ENCODE measurements around the gene EVI5L.

EVI5L gene

DNA sequence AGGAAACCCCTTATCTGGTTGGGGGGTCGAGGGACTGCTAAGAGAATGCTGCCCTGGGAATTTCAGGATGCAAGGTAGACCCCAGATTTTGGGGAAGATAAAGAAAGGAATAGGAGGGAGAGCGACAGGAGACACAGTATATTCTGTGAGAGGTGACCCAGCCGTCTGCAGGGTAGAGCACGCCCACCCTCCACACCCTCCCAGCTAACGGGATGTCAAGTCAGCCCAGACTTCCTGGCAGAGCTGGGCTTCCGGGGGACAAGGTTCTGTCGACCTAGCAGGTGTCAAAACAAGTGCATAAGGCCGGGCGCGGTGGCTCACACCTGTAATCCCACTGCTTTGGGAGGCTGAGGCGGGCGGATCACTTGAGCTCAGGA lies 44.9 kb downstream of the EVI5L start:
- TF ChIP-seq, protein P1, sequence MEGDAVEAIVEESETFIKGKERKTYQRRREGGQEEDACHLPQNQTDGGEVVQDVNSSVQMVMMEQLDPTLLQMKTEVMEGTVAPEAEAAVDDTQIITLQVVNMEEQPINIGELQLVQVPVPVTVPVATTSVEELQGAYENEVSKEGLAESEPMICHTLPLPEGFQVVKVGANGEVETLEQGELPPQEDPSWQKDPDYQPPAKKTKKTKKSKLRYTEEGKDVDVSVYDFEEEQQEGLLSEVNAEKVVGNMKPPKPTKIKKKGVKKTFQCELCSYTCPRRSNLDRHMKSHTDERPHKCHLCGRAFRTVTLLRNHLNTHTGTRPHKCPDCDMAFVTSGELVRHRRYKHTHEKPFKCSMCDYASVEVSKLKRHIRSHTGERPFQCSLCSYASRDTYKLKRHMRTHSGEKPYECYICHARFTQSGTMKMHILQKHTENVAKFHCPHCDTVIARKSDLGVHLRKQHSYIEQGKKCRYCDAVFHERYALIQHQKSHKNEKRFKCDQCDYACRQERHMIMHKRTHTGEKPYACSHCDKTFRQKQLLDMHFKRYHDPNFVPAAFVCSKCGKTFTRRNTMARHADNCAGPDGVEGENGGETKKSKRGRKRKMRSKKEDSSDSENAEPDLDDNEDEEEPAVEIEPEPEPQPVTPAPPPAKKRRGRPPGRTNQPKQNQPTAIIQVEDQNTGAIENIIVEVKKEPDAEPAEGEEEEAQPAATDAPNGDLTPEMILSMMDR (conservative IDR thresholded peaks at IDR 0.05; ENCODE audit: low read length): no peak
- TF ChIP-seq EZH2phosphoT487 (IDR thresholded peaks at IDR 0.05; ENCODE audit: borderline replicate concordance): no peak
- Histone ChIP-seq H3F3A (ENCODE audit: low read depth) (peaks cover 4% of the 10 kb centered on the region; the same call in 1 of the 2 replicates), H2AFZ (ENCODE audit: low read length) (peak overlapping the region; percentile 95), H3K9me3 (ENCODE audit: insufficient read depth, low read depth, low read length) (no peaks in the 10 kb centered on the region), H3K27me3 (ENCODE audit: insufficient read depth, low read length, poor library complexity, severe bottlenecking) (no peaks in the 10 kb centered on the region), H3K4me1 (ENCODE audit: insufficient read depth, low read length, poor library complexity, severe bottlenecking) (peaks cover 16% of the 10 kb centered on the region), H3K9me2 (replicated peaks; ENCODE audit: low read depth, low read length) (no peaks in the 10 kb centered on the region), H3K79me2 (ENCODE audit: insufficient read depth, low read length) (no peaks in the 10 kb centered on the region), H3K4me2 (ENCODE audit: low read depth, low read length, poor library complexity, severe bottlenecking) (peak overlapping the region; percentile 67), H3K4me3 (ENCODE audit: low read length, poor library complexity, severe bottlenecking) (peak overlapping the region; percentile 78), H3K9ac (ENCODE audit: low read depth, low read length, poor library complexity, severe bottlenecking) (peak overlapping the region; percentile 79), H3K36me3 (ENCODE audit: insufficient read depth, low read length) (no peaks in the 10 kb centered on the region), H4K20me1 (ENCODE audit: insufficient read depth, low read length, poor library complexity, severe bottlenecking) (no peaks in the 10 kb centered on the region)

DNA sequence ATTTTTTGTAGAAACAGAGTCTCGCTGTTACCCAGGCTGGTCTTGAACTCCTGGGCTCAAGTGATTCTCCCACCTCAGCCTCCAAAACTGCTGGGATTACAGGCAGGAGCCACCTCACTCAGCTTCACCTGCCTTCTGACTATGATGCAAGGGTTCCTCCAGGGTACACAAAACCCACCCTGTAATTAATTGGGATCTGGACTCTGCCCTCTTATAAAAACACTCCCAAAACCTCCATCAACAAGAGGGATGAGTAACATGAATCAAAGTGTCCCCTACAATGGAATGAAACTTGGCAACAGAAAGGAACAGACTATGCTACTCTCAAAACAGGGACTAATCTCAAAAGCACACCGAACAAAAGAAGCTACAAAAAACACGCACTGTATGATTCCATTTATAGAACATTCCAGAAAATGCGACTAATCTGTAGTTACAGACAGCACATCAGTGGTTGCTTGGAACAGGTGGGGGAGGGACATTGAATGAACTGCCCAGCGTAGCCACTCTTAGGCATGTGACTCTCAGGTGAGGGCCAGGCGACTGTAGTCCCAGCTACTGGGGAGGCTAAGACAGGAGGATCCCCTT lies 47.3 kb downstream of the EVI5L start:
- no peak overlapping the region for H3K4me3 ChIP-seq (ENCODE audit: low read length, poor library complexity, severe bottlenecking)
- no peaks in the 10 kb centered on the region for H3K79me2 ChIP-seq (ENCODE audit: insufficient read depth, low read length)
- H2AFZ ChIP-seq (ENCODE audit: low read length): no peak overlapping the region
- no peak for TF ChIP-seq EZH2phosphoT487 (IDR thresholded peaks at IDR 0.05; ENCODE audit: borderline replicate concordance)
- TF ChIP-seq, protein P1 (conservative IDR thresholded peaks at IDR 0.05; ENCODE audit: low read length): no peak
- no peaks in the 10 kb centered on the region for H4K20me1 ChIP-seq (ENCODE audit: insufficient read depth, low read length, poor library complexity, severe bottlenecking)
- no peak overlapping the region for H3K4me2 ChIP-seq (ENCODE audit: low read depth, low read length, poor library complexity, severe bottlenecking)
- H3K9ac ChIP-seq (ENCODE audit: low read depth, low read length, poor library complexity, severe bottlenecking): no peak overlapping the region
- peaks cover 5% of the 10 kb centered on the region for H3K4me1 ChIP-seq (ENCODE audit: insufficient read depth, low read length, poor library complexity, severe bottlenecking)
- no peaks in the 10 kb centered on the region for H3K36me3 ChIP-seq (ENCODE audit: insufficient read depth, low read length)
- H3K9me2 ChIP-seq (replicated peaks; ENCODE audit: low read depth, low read length): no peaks in the 10 kb centered on the region
- H3F3A ChIP-seq (ENCODE audit: low read depth): no peaks in the 10 kb centered on the region
- no peaks in the 10 kb centered on the region for H3K27me3 ChIP-seq (ENCODE audit: insufficient read depth, low read length, poor library complexity, severe bottlenecking)
- no peaks in the 10 kb centered on the region for H3K9me3 ChIP-seq (ENCODE audit: insufficient read depth, low read depth, low read length)

DNA sequence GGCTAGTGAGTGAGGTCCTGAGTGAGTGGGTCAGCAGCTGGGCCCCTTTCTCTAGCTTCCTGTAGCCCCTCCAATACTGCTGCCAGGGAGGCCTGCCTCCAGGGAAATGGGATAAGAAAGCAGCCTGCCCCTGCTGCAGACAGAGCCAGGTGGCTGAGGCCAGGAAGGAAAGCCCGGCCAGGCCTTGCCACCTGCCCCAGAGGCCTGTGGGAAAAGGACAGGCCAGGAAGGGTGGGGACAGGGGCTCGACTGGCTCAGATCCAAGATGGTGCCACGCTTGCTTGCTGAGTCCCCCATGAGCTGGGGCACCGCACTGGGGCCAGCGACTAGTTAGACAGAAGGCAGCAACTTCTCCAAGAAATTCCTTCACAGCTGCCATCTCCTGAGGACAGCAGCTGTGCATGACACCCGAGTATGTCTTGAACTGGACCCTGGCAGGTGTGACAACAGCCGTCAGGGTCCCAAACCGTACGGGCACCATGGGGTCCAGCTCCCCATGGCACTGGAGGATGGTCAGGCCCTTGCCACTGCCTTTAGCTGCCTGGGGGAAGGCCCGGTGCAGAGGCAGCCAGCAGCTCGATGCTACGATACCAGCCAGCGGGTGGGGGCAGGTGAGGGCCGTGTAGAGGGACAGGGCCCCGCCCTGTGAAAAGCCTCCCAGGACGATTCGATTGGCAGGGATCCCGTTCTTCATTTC lies 49.2 kb downstream of the EVI5L start:
- no peaks in the 10 kb centered on the region for H3K79me2 ChIP-seq (ENCODE audit: insufficient read depth, low read length)
- H3K9me2 ChIP-seq (replicated peaks; ENCODE audit: low read depth, low read length): no peaks in the 10 kb centered on the region
- H4K20me1 ChIP-seq (ENCODE audit: insufficient read depth, low read length, poor library complexity, severe bottlenecking): no peaks in the 10 kb centered on the region
- no peak overlapping the region for H3K4me2 ChIP-seq (ENCODE audit: low read depth, low read length, poor library complexity, severe bottlenecking)
- no peak overlapping the region for H3K9ac ChIP-seq (ENCODE audit: low read depth, low read length, poor library complexity, severe bottlenecking)
- peaks cover 5% of the 10 kb centered on the region for H3K4me1 ChIP-seq (ENCODE audit: insufficient read depth, low read length, poor library complexity, severe bottlenecking)
- no peaks in the 10 kb centered on the region for H3F3A ChIP-seq (ENCODE audit: low read depth)
- H3K9me3 ChIP-seq (ENCODE audit: insufficient read depth, low read depth, low read length): no peaks in the 10 kb centered on the region
- TF ChIP-seq EZH2phosphoT487 (IDR thresholded peaks at IDR 0.05; ENCODE audit: borderline replicate concordance): no peak
- TF ChIP-seq, protein P1 (conservative IDR thresholded peaks at IDR 0.05; ENCODE audit: low read length): no peak
- no peak overlapping the region for H3K4me3 ChIP-seq (ENCODE audit: low read length, poor library complexity, severe bottlenecking)
- peak overlapping the region; percentile 41; the same call in 1 of the 2 replicates for H2AFZ ChIP-seq (ENCODE audit: low read length)
- H3K36me3 ChIP-seq (ENCODE audit: insufficient read depth, low read length): no peaks in the 10 kb centered on the region
- H3K27me3 ChIP-seq (ENCODE audit: insufficient read depth, low read length, poor library complexity, severe bottlenecking): no peaks in the 10 kb centered on the region
